Gastrocnemius medialis (tissue), 4 donors: Measurements from ENCODE around the gene PIMREG. TPM values are rescaled to one million over a fixed set of nuclear protein-coding genes. Genes with fewer than 3 reads are reported as not detected.

Experiments
- ATAC-seq, 2 donors: fragments of 150-250 bp; one replicate each; pipeline ENCODE4 v1.9.1; 2016
- DNase-seq, 2 donors: peaks; one replicate each; pipeline ENCODE4 v3.0.0-alpha.2; 2019
- H3K27ac ChIP-seq, 4 donors: fragments of 200-600 bp; sonication (generic); 1 replicate in 1 of 4; 2 replicates in 3 of 4; pipeline ENCODE4 v1.5.1; 2016 to 2018; ENCODE audit warnings: mild to moderate bottlenecking in 2 of 4, moderate library complexity in 1 of 4
- H3K27me3 ChIP-seq, 3 donors: fragments of 200-600 bp; sonication (generic) in 2 of 3; 1 replicate in 1 of 3; 2 replicates in 2 of 3; pipeline versions ENCODE4 v1.5.1 to v1.6.0; 2016 to 2019; ENCODE audit warnings: mild to moderate bottlenecking in 1 of 3, moderate library complexity in 1 of 3
- H3K36me3 ChIP-seq, 2 donors: fragments of 200-600 bp; sonication (generic) in 1 of 2; one replicate each; pipeline ENCODE4 v1.5.1; 2017 to 2018
- H3K4me1 ChIP-seq, 2 donors: fragments of 200-600 bp; sonication (generic) in 1 of 2; one replicate each; pipeline ENCODE4 v1.5.1; 2016 to 2017; ENCODE audit warnings: mild to moderate bottlenecking in 2 of 2
- H3K4me3 ChIP-seq, 4 donors: fragments of 200-600 bp; sonication (generic) in 3 of 4; 1 replicate in 1 of 4; 2 replicates in 3 of 4; pipeline ENCODE4 v1.5.1; 2016 to 2019; ENCODE audit warnings: mild to moderate bottlenecking in 2 of 4
- H3K9me3 ChIP-seq, 3 donors: fragments of 200-600 bp; sonication (generic) in 2 of 3; 1 replicate in 1 of 3; 2 replicates in 2 of 3; pipeline ENCODE4 v1.5.1; 2016 to 2019
- CTCF ChIP-seq, 5 experiments: fragments of 450-650 bp in 3 of 5; fragments of 200-600 bp in 2 of 5; sonication (generic) in 2 of 5; IDR thresholded peaks in 4 of 5; conservative IDR thresholded peaks in 1 of 5; 1 replicate in 4 of 5; 2 replicates in 1 of 5; pipeline ENCODE4 v1.5.1; 2016 to 2019; ENCODE audit warnings: antibody characterized with exemption in 5 of 5, mild to moderate bottlenecking in 3 of 5, moderate library complexity in 3 of 5
- POLR2A ChIP-seq, 2 donors: fragments of 450-650 bp; IDR thresholded peaks; one replicate each; pipeline ENCODE4 v1.6.1; 2017; ENCODE audit warnings: antibody characterized with exemption in 2 of 2, mild to moderate bottlenecking in 2 of 2, moderate library complexity in 2 of 2
- in situ Hi-C, 4 donors: fragments of 200-750 bp; cut with MboI; loops; one replicate each; pipeline versions ENCODE4 v1.15.0 to v1.8.0; 2017; ENCODE audit warnings: low sequenced_read_pairs in 4 of 4
- intact Hi-C: fragments of 100-400 bp; cut with DNase I; formaldehyde crosslinking; loops from one replicate; pipeline ENCODE4 v1.15.1; 2023; ENCODE audit warnings: low total_unique reads
- total RNA-seq, 4 donors: library from RNA; depleted of rRNA; stranded (reverse); fragments of >200 nt; gene quantifications; one replicate each; pipeline versions ENCODE4 v1.1.0 to v1.2.3, GENCODE V29; 2016

The PIMREG gene
- total RNA-seq, 4 donors from 2014 or later = 0.51 TPM; not detected in 3

- ATAC-seq (no peak), DNase-seq (no peak)
- Histone ChIP-seq H3K27ac (no peak overlapping the region), H3K27me3 (no peaks in the 10 kb centered on the region), H3K9me3 (no peaks in the 10 kb centered on the region), H3K4me3 (no peak overlapping the region), H3K4me1 (peaks cover 8 to 16% of the 10 kb centered on the region in 2 donors), H3K36me3 (no peaks in the 10 kb centered on the region)
- intact Hi-C loops = no loop called here
- in situ Hi-C loops = no loop called here
- no peak for TF ChIP-seq POLR2A (IDR thresholded peaks at IDR 0.05)
- no peak for TF ChIP-seq CTCF (IDR thresholded peaks at IDR 0.05 in 4 of 5, conservative IDR thresholded peaks at IDR 0.05 in 1 of 5)
These were observed 54.1 kb downstream of the PIMREG start for GRCh38 chr17:6498356-6498755.

GRCh38 chr17:6498901-6499540 is 54.8 kb downstream of the PIMREG start:
- Histone ChIP-seq H3K4me1 (peaks cover 8 to 16% of the 10 kb centered on the region in 2 donors), H3K4me3 (no peak overlapping the region), H3K27me3 (no peaks in the 10 kb centered on the region), H3K36me3 (no peaks in the 10 kb centered on the region), H3K27ac (no peak overlapping the region), H3K9me3 (no peaks in the 10 kb centered on the region)
- no peak for ATAC-seq
- no peak for DNase-seq
- no peak for TF ChIP-seq CTCF (IDR thresholded peaks at IDR 0.05 in 4 of 5, conservative IDR thresholded peaks at IDR 0.05 in 1 of 5)
- no peak for TF ChIP-seq POLR2A (IDR thresholded peaks at IDR 0.05)
- in situ Hi-C loops (no loop called here), intact Hi-C loops (no loop called here)

Other genes with a start within 250 kb of the PIMREG start
- not detected for gene AIPL1, start 9.3 kb upstream of the PIMREG start, total RNA-seq
- under 1 TPM; 0.13 to 0.87 (median 0.41) TPM for gene PITPNM3, start 112.1 kb downstream of the PIMREG start, total RNA-seq
- 1 to 10 TPM; 3.0 to 6.3 (median 3.6) TPM for gene KIAA0753, start 196.3 kb downstream of the PIMREG start, total RNA-seq
- gene TXNDC17, start 196.6 kb downstream of the PIMREG start, total RNA-seq = 100 to 1,000 TPM in 2 of 4 donors, 10 to 100 TPM in 2; 85.5 to 183 (median 106) TPM
- gene MED31, start 207.2 kb downstream of the PIMREG start, total RNA-seq = 1 to 10 TPM; 3.8 to 8.6 (median 7.2) TPM
- gene C17orf100, start 207.3 kb downstream of the PIMREG start, total RNA-seq = under 1 TPM in 1 of 4 donors, not detected in 3; 0.27 TPM